MM.1S (cell line): ENCODE results near the gene ITIH3.
A peak's percentile ranks its signal among the peaks of the same experiment; 100 is the strongest.

Source experiments
- DNase-seq: peaks from one replicate; pipeline ENCODE4 v3.0.0-alpha.2; 2015
- H2AFZ ChIP-seq: fragments of 300-600 bp; sonication (generic); 2 replicates; pipeline ENCODE4 v1.6.0; 2016; ENCODE audit warnings: antibody characterized with exemption, low read length
- H3F3A ChIP-seq: fragments of 300-600 bp; sonication (generic); 2 replicates; pipeline ENCODE4 v1.6.1; 2016; ENCODE audit warnings: mild to moderate bottlenecking, antibody characterized with exemption, low read length, moderate library complexity, mixed read lengths; ENCODE audit not compliant: insufficient read depth
- H3K27ac ChIP-seq: fragments of 300-600 bp; sonication (generic); 2 replicates; pipeline ENCODE4 v1.5.1; 2016; ENCODE audit warnings: mild to moderate bottlenecking, low read length
- H3K27me3 ChIP-seq: fragments of 300-600 bp; sonication (generic); replicated peaks from 2 replicates; pipeline ENCODE4 v1.6.0; 2016; ENCODE audit warnings: low read length; ENCODE audit not compliant: insufficient read depth
- H3K36me3 ChIP-seq: fragments of 300-600 bp; sonication (generic); replicated peaks from 2 replicates; pipeline ENCODE4 v1.6.1; 2016; ENCODE audit warnings: mild to moderate bottlenecking, low read length, mixed read lengths; ENCODE audit not compliant: insufficient read depth
- H3K4me1 ChIP-seq: fragments of 300-600 bp; sonication (generic); 2 replicates; pipeline ENCODE4 v1.6.1; 2016; ENCODE audit warnings: low read length, mixed read lengths
- H3K4me2 ChIP-seq: fragments of 300-600 bp; sonication (generic); 2 replicates; pipeline ENCODE4 v1.6.0; 2016; ENCODE audit warnings: low read depth, low read length
- H3K4me3 ChIP-seq: fragments of 300-600 bp; sonication (generic); 2 replicates; pipeline ENCODE4 v1.5.1; 2016; ENCODE audit warnings: low read length, mixed read lengths
- H3K79me2 ChIP-seq: fragments of 300-600 bp; sonication (generic); 2 replicates; pipeline ENCODE4 v1.6.1; 2016; ENCODE audit warnings: mixed run types, low read length, mixed read lengths
- H3K9ac ChIP-seq: fragments of 300-600 bp; sonication (generic); 2 replicates; pipeline ENCODE4 v1.6.1; 2016; ENCODE audit warnings: low read length, mixed read lengths
- H3K9me2 ChIP-seq: fragments of 300-600 bp; sonication (generic); replicated peaks from 2 replicates; pipeline ENCODE4 v1.6.1; 2016; ENCODE audit warnings: mild to moderate bottlenecking, low read length, mixed read lengths; ENCODE audit not compliant: insufficient read depth
- H3K9me3 ChIP-seq: fragments of 300-600 bp; sonication (generic); replicated peaks from 2 replicates; pipeline ENCODE4 v1.6.1; 2016; ENCODE audit warnings: mild to moderate bottlenecking, low read length, mixed read lengths; ENCODE audit not compliant: insufficient read depth
- H4K20me1 ChIP-seq: fragments of 300-600 bp; sonication (generic); 2 replicates; pipeline ENCODE4 v1.6.1; 2016; ENCODE audit warnings: mild to moderate bottlenecking, low read length, moderate library complexity, mixed read lengths; ENCODE audit not compliant: insufficient read depth
- EZH2 ChIP-seq: fragments of 300-600 bp; sonication (generic); optimal IDR thresholded peaks from 2 replicates; pipeline ENCODE3; 2017; ENCODE audit warnings: low read depth, mild to moderate bottlenecking, antibody characterized with exemption, low read length, mixed read lengths
- EZH2phosphoT487 ChIP-seq: fragments of 300-600 bp; sonication (generic); IDR thresholded peaks from 2 replicates; pipeline ENCODE4 v1.6.1; 2018; ENCODE audit warnings: antibody characterized with exemption, low read length
- TF ChIP-seq, protein P1 (sequence below): fragments of 300-600 bp; sonication (generic); IDR thresholded peaks from 2 replicates; pipeline ENCODE4 v1.5.1; 2016; ENCODE audit warnings: antibody characterized with exemption, low read length, mixed read lengths

Gene ITIH3

DNA sequence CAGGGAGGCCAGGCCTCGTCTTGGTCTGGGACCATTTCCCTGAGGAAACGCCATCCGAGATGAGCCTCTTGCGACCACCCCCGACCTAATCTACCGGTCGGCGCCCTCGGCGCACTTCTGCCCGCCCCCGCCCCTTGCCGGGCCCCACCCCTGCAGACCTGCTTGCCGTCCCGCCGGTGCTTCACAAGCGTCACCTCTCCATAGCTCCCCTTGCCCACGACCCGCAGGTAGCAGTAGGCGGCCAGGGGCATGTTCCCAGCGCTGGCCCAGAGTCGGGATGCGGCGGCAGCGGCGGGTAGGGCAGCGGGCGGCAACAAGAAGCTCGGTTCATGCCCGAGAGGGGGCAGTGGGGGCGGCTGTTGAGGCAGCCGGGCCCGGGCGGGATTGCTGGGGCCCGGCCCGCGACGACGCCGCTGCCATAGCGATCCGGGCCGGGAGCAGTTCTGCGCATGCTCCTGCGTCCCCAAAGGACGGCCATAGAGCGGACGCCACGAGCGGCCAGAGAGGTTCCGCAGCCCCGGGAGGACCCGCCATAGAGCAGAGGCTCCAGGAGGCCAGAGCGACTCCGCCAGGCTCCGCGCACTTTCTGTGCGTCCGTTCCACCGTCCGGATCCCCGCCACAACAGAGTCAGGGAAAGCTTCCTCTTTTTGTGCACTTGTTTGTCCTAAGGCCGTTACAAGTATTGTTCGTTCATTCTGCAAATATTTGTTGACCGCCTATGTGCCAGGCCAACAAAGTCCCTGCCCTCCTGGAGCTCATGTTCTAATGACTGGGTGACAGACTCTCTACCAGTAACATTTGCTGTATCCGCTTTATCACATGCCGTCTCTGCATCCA, 23.9 kb upstream of the ITIH3 start, which contains the start of gene NEK4:
Gene NEK4, minus strand, starts transcription at position 445 of the 838 bp plus-strand sequence. Its CDS starts 194 bp downstream, at position 251.
- Histone ChIP-seq H3K9ac (peak within 1 kb of the TSS; percentile 72), H3K79me2 (peaks cover 26% of the 10 kb centered on the region), H3F3A (0 out of 2 replicates have a peak, but pooled peaks cover 2% of the 10 kb centered on the region), H3K9me3 (no peaks in the 10 kb centered on the region), H3K27me3 (no peaks in the 10 kb centered on the region), H3K9me2 (no peaks in the 10 kb centered on the region), H3K4me2 (peak within 1 kb of the TSS; percentile 88), H4K20me1 (no peaks in the 10 kb centered on the region), H3K36me3 (no peaks in the 10 kb centered on the region; the same call in 1 of the 2 replicates), H2AFZ (peak within 1 kb of the TSS; percentile 94), H3K4me1 (peaks cover 9% of the 10 kb centered on the region), H3K4me3 (peak within 1 kb of the TSS; percentile 81), H3K27ac (peak within 1 kb of the TSS; percentile 48; the same call in 1 of the 2 replicates)
- TF ChIP-seq, protein P1, sequence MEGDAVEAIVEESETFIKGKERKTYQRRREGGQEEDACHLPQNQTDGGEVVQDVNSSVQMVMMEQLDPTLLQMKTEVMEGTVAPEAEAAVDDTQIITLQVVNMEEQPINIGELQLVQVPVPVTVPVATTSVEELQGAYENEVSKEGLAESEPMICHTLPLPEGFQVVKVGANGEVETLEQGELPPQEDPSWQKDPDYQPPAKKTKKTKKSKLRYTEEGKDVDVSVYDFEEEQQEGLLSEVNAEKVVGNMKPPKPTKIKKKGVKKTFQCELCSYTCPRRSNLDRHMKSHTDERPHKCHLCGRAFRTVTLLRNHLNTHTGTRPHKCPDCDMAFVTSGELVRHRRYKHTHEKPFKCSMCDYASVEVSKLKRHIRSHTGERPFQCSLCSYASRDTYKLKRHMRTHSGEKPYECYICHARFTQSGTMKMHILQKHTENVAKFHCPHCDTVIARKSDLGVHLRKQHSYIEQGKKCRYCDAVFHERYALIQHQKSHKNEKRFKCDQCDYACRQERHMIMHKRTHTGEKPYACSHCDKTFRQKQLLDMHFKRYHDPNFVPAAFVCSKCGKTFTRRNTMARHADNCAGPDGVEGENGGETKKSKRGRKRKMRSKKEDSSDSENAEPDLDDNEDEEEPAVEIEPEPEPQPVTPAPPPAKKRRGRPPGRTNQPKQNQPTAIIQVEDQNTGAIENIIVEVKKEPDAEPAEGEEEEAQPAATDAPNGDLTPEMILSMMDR, result no peak
- DNase-seq, result peak; percentile 94

DNA sequence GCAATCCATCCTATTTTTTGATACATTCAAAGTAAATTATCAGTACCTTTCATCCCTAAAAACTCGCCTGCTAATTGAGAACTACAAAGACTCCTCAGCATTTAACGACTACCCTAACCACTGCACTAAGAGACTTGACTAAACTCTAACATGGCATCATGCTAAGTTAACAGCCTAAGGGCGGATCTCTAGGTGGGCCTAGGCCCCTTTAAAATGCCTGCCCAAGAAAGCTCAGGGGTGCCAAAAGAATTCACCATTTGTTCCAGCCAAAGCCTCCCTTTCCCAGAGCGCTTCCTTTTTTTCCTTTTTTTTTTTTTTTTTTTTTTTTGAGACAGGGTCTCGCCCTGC, 23.3 kb upstream of the ITIH3 start:
- Histone ChIP-seq H3K9ac (peak overlapping the region; percentile 72), H2AFZ (peak overlapping the region; percentile 94), H3K9me2 (no peaks in the 10 kb centered on the region), H4K20me1 (no peaks in the 10 kb centered on the region), H3K36me3 (no peaks in the 10 kb centered on the region), H3K4me3 (peak overlapping the region; percentile 81), H3K27me3 (no peaks in the 10 kb centered on the region), H3K27ac (peak overlapping the region; percentile 48; the same call in 1 of the 2 replicates), H3K4me2 (peak overlapping the region; percentile 88), H3K79me2 (peaks cover 26% of the 10 kb centered on the region), H3K9me3 (no peaks in the 10 kb centered on the region), H3K4me1 (peaks cover 9% of the 10 kb centered on the region), H3F3A (0 out of 2 replicates have a peak, but pooled peaks cover 2% of the 10 kb centered on the region)
- TF ChIP-seq, protein P1, result no peak
- TF ChIP-seq EZH2 (no peak), EZH2phosphoT487 (no peak)
- no peak for DNase-seq

DNA sequence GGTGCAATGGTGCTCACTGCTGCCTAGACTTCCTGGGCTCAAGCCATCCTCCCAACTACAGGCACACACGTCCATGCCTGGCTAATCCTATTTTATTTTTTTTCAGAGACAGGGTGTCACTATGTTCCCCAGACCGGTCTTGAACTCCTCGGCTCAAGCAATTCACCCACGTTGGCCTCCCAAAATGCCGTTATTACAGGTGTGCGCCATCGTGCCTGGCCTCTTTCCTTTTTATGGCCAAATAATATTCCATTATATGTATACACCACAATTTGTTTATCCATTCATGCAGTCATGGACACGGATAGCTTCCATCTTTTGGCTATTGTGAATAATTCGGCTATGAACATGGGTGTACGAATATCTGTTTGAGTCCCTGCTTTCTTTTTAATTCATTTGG, 22.9 kb upstream of the ITIH3 start:
- Histone ChIP-seq H3K9me3 (no peaks in the 10 kb centered on the region), H3K36me3 (no peaks in the 10 kb centered on the region), H3F3A (0 out of 2 replicates have a peak, but pooled peaks cover 2% of the 10 kb centered on the region), H3K4me2 (peak overlapping the region; percentile 88; the same call in 1 of the 2 replicates), H3K9ac (no peak overlapping the region), H3K79me2 (peaks cover 26% of the 10 kb centered on the region), H3K4me1 (peaks cover 9% of the 10 kb centered on the region), H3K27me3 (no peaks in the 10 kb centered on the region), H2AFZ (peak overlapping the region; percentile 94), H3K9me2 (no peaks in the 10 kb centered on the region), H3K4me3 (no peak overlapping the region), H3K27ac (no peak overlapping the region), H4K20me1 (no peaks in the 10 kb centered on the region)
- DNase-seq, result no peak
- TF ChIP-seq EZH2 (no peak), EZH2phosphoT487 (no peak)
- TF ChIP-seq, protein P1, result no peak
